ENCODE measurements around the gene EXT2. TPM values are rescaled to one million over a fixed set of nuclear protein-coding genes. Genes with fewer than 3 reads are reported as not detected.

Gene EXT2
- total RNA-seq, 4 donors from 2014 or later, result 46.6 to 72.6 (median 68.8) TPM

- no peak overlapping the region for H3K4me3 ChIP-seq (ENCODE audit: low read depth, poor library complexity, severe bottlenecking)
- no peak for DNase-seq (ENCODE audit: low spot score in 2 of 2)
- intact Hi-C loops (cut with DNase I; ENCODE audit: low total_unique reads), result no loop called here
- WGBS, 2 donors, result 85 to 91% methylated on average over 8 of the region's 8 CpGs
- TF ChIP-seq CTCF (IDR thresholded peaks at IDR 0.05), result no peak
- no peak for TF ChIP-seq POLR2A (IDR thresholded peaks at IDR 0.05)
Measured at GRCh38 chr11:44244639-44245310, 149.3 kb downstream of the EXT2 start.

DNA sequence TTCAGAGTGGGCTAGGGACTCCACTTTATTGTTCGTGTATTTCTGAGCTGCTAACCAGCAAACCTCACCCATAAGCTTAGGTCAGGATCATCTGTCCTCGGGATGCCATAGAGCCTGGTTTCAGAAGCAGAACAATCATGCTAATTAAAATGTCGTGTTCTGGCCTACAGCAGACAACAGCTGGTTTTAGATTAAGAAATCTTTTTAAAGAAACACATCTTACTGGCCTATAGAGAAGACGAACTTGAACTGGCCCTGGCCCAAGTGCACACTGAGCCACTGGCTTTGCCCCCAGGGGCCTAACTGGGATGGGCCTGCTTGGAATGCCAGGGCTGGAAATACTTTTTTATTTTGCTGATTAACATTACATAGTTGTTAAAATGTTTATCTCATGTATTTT lies 151.2 kb downstream of the EXT2 start:
- DNase-seq (ENCODE audit: low spot score in 2 of 2), result no peak
- intact Hi-C loops (cut with DNase I; ENCODE audit: low total_unique reads), result no loop called here
- WGBS, 2 donors, result 26 to 29% methylated on average over 4 of the region's 4 CpGs
- no peak overlapping the region for H3K4me3 ChIP-seq (ENCODE audit: low read depth, poor library complexity, severe bottlenecking)
- TF ChIP-seq POLR2A (IDR thresholded peaks at IDR 0.05), result no peak
- no peak for TF ChIP-seq CTCF (IDR thresholded peaks at IDR 0.05)

- TF ChIP-seq CTCF (IDR thresholded peaks at IDR 0.05), result no peak
- TF ChIP-seq POLR2A (IDR thresholded peaks at IDR 0.05), result no peak
- WGBS, 2 donors, result 79 to 81% methylated on average over 6 of the region's 6 CpGs
- intact Hi-C loops (cut with DNase I; ENCODE audit: low total_unique reads), result no loop called here
- no peak overlapping the region for H3K4me3 ChIP-seq (ENCODE audit: low read depth, poor library complexity, severe bottlenecking)
- no peak for DNase-seq (ENCODE audit: low spot score in 2 of 2)
Measured at GRCh38 chr11:44247508-44247907, 152.0 kb downstream of the EXT2 start.

GRCh38 chr11:44248109-44248508 lies 152.6 kb downstream of the EXT2 start:
- intact Hi-C loops (cut with DNase I; ENCODE audit: low total_unique reads), result no loop called here
- H3K4me3 ChIP-seq (ENCODE audit: low read depth, poor library complexity, severe bottlenecking), result no peak overlapping the region
- TF ChIP-seq CTCF (IDR thresholded peaks at IDR 0.05), result no peak
- no peak for TF ChIP-seq POLR2A (IDR thresholded peaks at IDR 0.05)
- DNase-seq (ENCODE audit: low spot score in 2 of 2), result no peak
- 78 to 79% methylated on average over 2 of the region's 2 CpGs for WGBS, 2 donors

DNA sequence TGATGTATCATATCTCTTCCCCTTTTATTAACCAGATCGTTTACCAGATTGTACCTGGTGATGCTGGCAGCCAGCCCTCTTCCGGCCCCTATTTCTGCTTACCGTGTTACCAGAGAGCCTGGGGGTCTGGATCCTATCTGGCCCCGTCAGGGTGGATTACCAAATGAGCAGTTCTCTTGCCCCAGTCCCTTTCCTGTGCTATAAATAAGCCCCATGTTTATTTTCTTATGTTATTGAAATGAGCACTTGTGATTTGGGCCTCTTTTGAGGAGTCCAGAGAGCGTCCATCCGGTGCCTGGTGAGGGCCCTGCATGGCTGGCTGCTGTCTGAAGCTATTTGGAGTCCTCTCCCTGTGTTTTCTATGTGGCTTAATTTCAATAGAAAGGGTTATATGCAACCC lies 154.9 kb downstream of the EXT2 start:
- no peak overlapping the region for H3K4me3 ChIP-seq (ENCODE audit: low read depth, poor library complexity, severe bottlenecking)
- intact Hi-C loops (cut with DNase I; ENCODE audit: low total_unique reads), result no loop called here
- no peak for DNase-seq (ENCODE audit: low spot score in 2 of 2)
- 74 to 81% methylated on average over 6 of the region's 6 CpGs for WGBS, 2 donors
- TF ChIP-seq CTCF (IDR thresholded peaks at IDR 0.05) (no peak), POLR2A (IDR thresholded peaks at IDR 0.05) (no peak)
